Liver (tissue), 9 donors: ENCODE results near the gene PPOX. TPM values are rescaled to one million over a fixed set of nuclear protein-coding genes. Genes with fewer than 3 reads are reported as not detected.

Experiments
- DNase-seq: peaks from one replicate; pipeline ENCODE4 v3.0.0-alpha.2; 2017; ENCODE audit warnings: low spot score
- H3K27ac ChIP-seq, 2 donors: one replicate each; pipeline ENCODE4 v1.7.0; 2013; ENCODE audit warnings: inconsistent platforms in 2 of 2, low read length in 2 of 2, control low read depth in 1 of 2, low read depth in 1 of 2, mild to moderate bottlenecking in 1 of 2
- H3K27me3 ChIP-seq, 4 donors: one replicate each; pipeline versions ENCODE4 v1.6.1 to v1.7.0; 2013; ENCODE audit warnings: low read length in 3 of 4, inconsistent platforms in 1 of 4, mild to moderate bottlenecking in 1 of 4, moderate library complexity in 1 of 4; ENCODE audit not compliant: control insufficient read depth in 4 of 4, insufficient read depth in 4 of 4
- H3K36me3 ChIP-seq, 4 donors: one replicate each; pipeline versions ENCODE4 v1.6.1 to v1.7.0; 2013; ENCODE audit warnings: low read length in 3 of 4, mild to moderate bottlenecking in 3 of 4, low read depth in 1 of 4, moderate library complexity in 1 of 4; ENCODE audit not compliant: control insufficient read depth in 4 of 4, insufficient read depth in 3 of 4
- H3K4me1 ChIP-seq, 4 donors: one replicate each; pipeline versions ENCODE4 v1.6.1 to v1.7.0; 2013; ENCODE audit warnings: low read length in 3 of 4, mild to moderate bottlenecking in 3 of 4, moderate library complexity in 1 of 4; ENCODE audit not compliant: control insufficient read depth in 4 of 4, insufficient read depth in 4 of 4
- H3K4me3 ChIP-seq, 3 donors: one replicate each; pipeline versions ENCODE4 v1.6.1 to v1.7.0; 2013; ENCODE audit warnings: low read length in 3 of 3, control low read depth in 1 of 3, low read depth in 1 of 3, mild to moderate bottlenecking in 1 of 3
- H3K9ac ChIP-seq, 2 donors: one replicate each; pipeline ENCODE4 v1.7.0; 2013; ENCODE audit warnings: low read length in 2 of 2, mild to moderate bottlenecking in 2 of 2, moderate library complexity in 2 of 2, control low read depth in 1 of 2, low read depth in 1 of 2
- H3K9me3 ChIP-seq, 4 donors: one replicate each; pipeline versions ENCODE4 v1.6.1 to v1.7.0; 2013; ENCODE audit warnings: low read length in 3 of 4; ENCODE audit not compliant: control insufficient read depth in 4 of 4
- FOXA2 ChIP-seq: IDR thresholded peaks from 2 replicates; pipeline ENCODE4 v1.6.1; 2016; ENCODE audit warnings: antibody characterized with exemption
- GABPA ChIP-seq, 2 donors: IDR thresholded peaks in 1 of 2; conservative IDR thresholded peaks in 1 of 2; 2 replicates each; pipeline ENCODE4 v1.6.1; 2016; ENCODE audit warnings: antibody characterized with exemption in 2 of 2, mild to moderate bottlenecking in 1 of 2, moderate library complexity in 1 of 2
- HNF4A ChIP-seq, 2 donors: conservative IDR thresholded peaks; 2 replicates each; pipeline ENCODE4 v1.6.1; 2016; ENCODE audit warnings: antibody characterized with exemption in 2 of 2, mild to moderate bottlenecking in 2 of 2
- HNF4G ChIP-seq: IDR thresholded peaks from 2 replicates; pipeline ENCODE4 v1.6.1; 2016; ENCODE audit warnings: antibody characterized with exemption
- JUND ChIP-seq, 2 donors: IDR thresholded peaks; 2 replicates each; pipeline ENCODE4 v1.6.1; 2016; ENCODE audit warnings: antibody characterized with exemption in 2 of 2
- MAX ChIP-seq: IDR thresholded peaks from 2 replicates; pipeline ENCODE4 v1.6.1; 2016; ENCODE audit warnings: antibody characterized with exemption
- RXRA ChIP-seq, 2 donors: IDR thresholded peaks; 2 replicates each; pipeline ENCODE4 v1.6.1; 2017 to 2018; ENCODE audit warnings: antibody characterized with exemption in 2 of 2, mild to moderate bottlenecking in 1 of 2
- TAF1 ChIP-seq: conservative IDR thresholded peaks from 2 replicates; pipeline ENCODE4 v1.6.1; 2016; ENCODE audit warnings: antibody characterized with exemption, mild to moderate bottlenecking
- YY1 ChIP-seq: IDR thresholded peaks from 2 replicates; pipeline ENCODE4 v1.6.1; 2016; ENCODE audit warnings: antibody characterized with exemption, mild to moderate bottlenecking
- ZBTB33 ChIP-seq: IDR thresholded peaks from 2 replicates; pipeline ENCODE4 v1.6.1; 2016; ENCODE audit warnings: antibody characterized with exemption
- WGBS: extraction: QIAGEN DNeasy Blood & Tissue Kit; methylation state at CpG from one replicate; pipeline ENCODE4 v1.1.7; 2013; 5-methylcytosine and 5-hydroxymethylcytosine counted together
- polyA plus RNA-seq, 2 donors: library from polyadenylated mRNA; stranded (reverse) in 1 of 2; unstranded in 1 of 2; fragments of 200-250 nt in 1 of 2; fragments of >200 nt in 1 of 2; fragmentation: Nextera tagmentation in 1 of 2; extraction: Ambion mirVana in 1 of 2; gene quantifications; one replicate each; pipeline versions ENCODE4 v1.2.1 to v1.2.3, GENCODE V29; 2013 to 2015
- total RNA-seq, 2 donors: library from RNA; depleted of rRNA; stranded (reverse); fragments of >200 nt; gene quantifications; one replicate each; pipeline ENCODE4 v1.2.3, GENCODE V29; 2014
- TF ChIP-seq, protein P1 (sequence below): IDR thresholded peaks from 2 replicates; pipeline ENCODE4 v1.6.1; 2016; ENCODE audit warnings: antibody characterized with exemption, mild to moderate bottlenecking
- TF ChIP-seq, protein P2 (sequence below): fragments of 150-350 bp; IDR thresholded peaks from 2 replicates; pipeline ENCODE4 v1.5.1; 2017; ENCODE audit warnings: improper control_type of control experiment, low read depth, low read length; ENCODE audit not compliant: missing input control
- donor health status: healthy.
- donor health status: healthy.
- donor health status: healthy.
- donor health status: healthy.
- donor health status: healthy.

PPOX gene
- total and polyA plus RNA-seq, 4 donors, result 6.2 to 106 (median 7.9) TPM

DNA sequence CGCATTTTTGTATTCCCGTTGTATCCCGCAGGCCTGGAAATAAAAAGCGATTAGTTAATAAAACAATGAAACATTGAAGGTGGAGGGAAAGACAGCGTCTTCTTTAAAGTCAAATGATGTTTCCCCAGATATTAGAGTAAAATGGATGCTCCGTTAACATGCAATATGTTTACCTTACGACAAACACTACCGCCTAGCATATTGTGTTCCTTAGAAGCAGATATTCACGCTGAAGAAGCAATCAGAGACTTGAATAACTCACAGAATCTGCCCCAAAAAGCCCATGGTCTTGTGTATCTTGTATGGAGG lies 11.7 kb downstream of the PPOX start:
- Histone ChIP-seq H3K36me3 (peaks cover 0 to 19% (median 15%) of the 10 kb centered on the region in 4 donors), H3K9ac (peak overlapping the region; percentile 82 to 96), H3K4me1 (peaks cover 0 to 30% (median 24%) of the 10 kb centered on the region in 4 donors), H3K4me3 (peak overlapping the region; percentile 58 to 70 (median 63)), H3K27ac (peak overlapping the region; percentile 92 to 95), H3K9me3 (no peaks in the 10 kb centered on the region), H3K27me3 (no peaks in the 10 kb centered on the region)
- WGBS, result 25% methylated on average over 9 of the region's 9 CpGs
- TF ChIP-seq HNF4G (no peak), HNF4A (conservative IDR thresholded peaks at IDR 0.05) (no peak), YY1 (no peak), MAX (peak; percentile 6), FOXA2 (no peak)
- TF ChIP-seq, protein P1, sequence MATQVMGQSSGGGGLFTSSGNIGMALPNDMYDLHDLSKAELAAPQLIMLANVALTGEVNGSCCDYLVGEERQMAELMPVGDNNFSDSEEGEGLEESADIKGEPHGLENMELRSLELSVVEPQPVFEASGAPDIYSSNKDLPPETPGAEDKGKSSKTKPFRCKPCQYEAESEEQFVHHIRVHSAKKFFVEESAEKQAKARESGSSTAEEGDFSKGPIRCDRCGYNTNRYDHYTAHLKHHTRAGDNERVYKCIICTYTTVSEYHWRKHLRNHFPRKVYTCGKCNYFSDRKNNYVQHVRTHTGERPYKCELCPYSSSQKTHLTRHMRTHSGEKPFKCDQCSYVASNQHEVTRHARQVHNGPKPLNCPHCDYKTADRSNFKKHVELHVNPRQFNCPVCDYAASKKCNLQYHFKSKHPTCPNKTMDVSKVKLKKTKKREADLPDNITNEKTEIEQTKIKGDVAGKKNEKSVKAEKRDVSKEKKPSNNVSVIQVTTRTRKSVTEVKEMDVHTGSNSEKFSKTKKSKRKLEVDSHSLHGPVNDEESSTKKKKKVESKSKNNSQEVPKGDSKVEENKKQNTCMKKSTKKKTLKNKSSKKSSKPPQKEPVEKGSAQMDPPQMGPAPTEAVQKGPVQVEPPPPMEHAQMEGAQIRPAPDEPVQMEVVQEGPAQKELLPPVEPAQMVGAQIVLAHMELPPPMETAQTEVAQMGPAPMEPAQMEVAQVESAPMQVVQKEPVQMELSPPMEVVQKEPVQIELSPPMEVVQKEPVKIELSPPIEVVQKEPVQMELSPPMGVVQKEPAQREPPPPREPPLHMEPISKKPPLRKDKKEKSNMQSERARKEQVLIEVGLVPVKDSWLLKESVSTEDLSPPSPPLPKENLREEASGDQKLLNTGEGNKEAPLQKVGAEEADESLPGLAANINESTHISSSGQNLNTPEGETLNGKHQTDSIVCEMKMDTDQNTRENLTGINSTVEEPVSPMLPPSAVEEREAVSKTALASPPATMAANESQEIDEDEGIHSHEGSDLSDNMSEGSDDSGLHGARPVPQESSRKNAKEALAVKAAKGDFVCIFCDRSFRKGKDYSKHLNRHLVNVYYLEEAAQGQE, result no peak
- no peak for DNase-seq

DNA sequence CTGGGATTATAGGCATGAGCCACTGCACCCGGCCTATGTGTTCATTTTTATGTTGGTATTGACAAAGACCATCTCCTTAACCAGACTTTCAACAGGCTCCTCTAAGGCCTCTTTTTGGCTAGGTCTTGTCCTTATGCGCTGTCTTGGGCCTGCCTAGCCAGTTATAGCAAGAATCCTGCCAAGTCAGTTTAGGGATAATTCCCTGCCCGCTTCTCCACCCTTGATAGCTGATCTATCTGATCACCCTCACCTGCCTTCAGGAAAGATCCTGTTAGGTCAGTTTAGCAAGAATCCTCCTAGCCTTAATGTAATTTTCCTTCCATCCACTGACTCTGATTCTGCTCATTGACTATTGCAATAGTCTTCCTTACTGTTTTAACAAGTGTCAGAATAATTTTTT lies 13.5 kb downstream of the PPOX start:
- Histone ChIP-seq H3K27ac (no peak overlapping the region), H3K27me3 (no peaks in the 10 kb centered on the region), H3K4me3 (no peak overlapping the region), H3K9me3 (no peaks in the 10 kb centered on the region), H3K9ac (peak overlapping the region in 1 of 2 donors; percentile 32), H3K4me1 (peaks cover 0 to 22% (median 16%) of the 10 kb centered on the region in 4 donors), H3K36me3 (peaks cover 0 to 8% (median 3%) of the 10 kb centered on the region in 4 donors)
- WGBS, result 94% methylated on average over 3 of the region's 3 CpGs
- no peak for TF ChIP-seq HNF4A (conservative IDR thresholded peaks at IDR 0.05)
- no peak for TF ChIP-seq GABPA (IDR thresholded peaks at IDR 0.05 in 1 of 2, conservative IDR thresholded peaks at IDR 0.05 in 1 of 2)
- TF ChIP-seq TAF1, result no peak
- no peak for TF ChIP-seq MAX
- no peak for TF ChIP-seq YY1
- TF ChIP-seq, protein P2, sequence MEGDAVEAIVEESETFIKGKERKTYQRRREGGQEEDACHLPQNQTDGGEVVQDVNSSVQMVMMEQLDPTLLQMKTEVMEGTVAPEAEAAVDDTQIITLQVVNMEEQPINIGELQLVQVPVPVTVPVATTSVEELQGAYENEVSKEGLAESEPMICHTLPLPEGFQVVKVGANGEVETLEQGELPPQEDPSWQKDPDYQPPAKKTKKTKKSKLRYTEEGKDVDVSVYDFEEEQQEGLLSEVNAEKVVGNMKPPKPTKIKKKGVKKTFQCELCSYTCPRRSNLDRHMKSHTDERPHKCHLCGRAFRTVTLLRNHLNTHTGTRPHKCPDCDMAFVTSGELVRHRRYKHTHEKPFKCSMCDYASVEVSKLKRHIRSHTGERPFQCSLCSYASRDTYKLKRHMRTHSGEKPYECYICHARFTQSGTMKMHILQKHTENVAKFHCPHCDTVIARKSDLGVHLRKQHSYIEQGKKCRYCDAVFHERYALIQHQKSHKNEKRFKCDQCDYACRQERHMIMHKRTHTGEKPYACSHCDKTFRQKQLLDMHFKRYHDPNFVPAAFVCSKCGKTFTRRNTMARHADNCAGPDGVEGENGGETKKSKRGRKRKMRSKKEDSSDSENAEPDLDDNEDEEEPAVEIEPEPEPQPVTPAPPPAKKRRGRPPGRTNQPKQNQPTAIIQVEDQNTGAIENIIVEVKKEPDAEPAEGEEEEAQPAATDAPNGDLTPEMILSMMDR, result no peak
- no peak for TF ChIP-seq FOXA2
- no peak for TF ChIP-seq JUND (IDR thresholded peaks at IDR 0.05)
- TF ChIP-seq HNF4G, result no peak
- TF ChIP-seq RXRA (IDR thresholded peaks at IDR 0.05), result no peak
- no peak for TF ChIP-seq ZBTB33
- no peak for DNase-seq
